ENCODE results near the gene CTAG1A. TPM values are rescaled to one million over a fixed set of nuclear protein-coding genes. Genes with fewer than 3 reads are reported as not detected.
A peak's percentile ranks its signal among the peaks of the same experiment; 100 is the strongest.

CTAG1A gene
- polyA plus RNA-seq, 1 donor from 2014 or later: not detected

DNA sequence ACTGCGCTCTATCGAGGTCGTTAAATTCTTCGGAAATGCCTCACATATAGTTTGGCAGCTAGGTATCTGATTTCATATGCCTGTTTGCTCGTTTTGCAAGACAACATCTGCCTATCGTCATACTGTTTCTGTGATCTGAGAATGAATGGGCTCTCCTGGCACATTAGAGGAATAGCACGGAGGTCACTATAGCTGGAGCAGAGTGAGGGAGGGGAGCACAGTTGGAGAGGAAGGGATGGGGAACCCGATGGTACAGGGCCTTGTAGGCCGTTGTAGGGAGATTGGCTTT is 37.0 kb upstream of the CTAG1A start:
- Histone ChIP-seq H3K4me2 (ENCODE audit: low read length) (peak overlapping the region; percentile 35), H3K36me3 (ENCODE audit: insufficient read depth, low read length) (no peaks in the 10 kb centered on the region), H3K9me2 (ENCODE audit: insufficient read depth, low read length) (no peaks in the 10 kb centered on the region), H2AFZ (ENCODE audit: low read depth, low read length) (no peak overlapping the region), H3K9ac (ENCODE audit: low read length) (peak overlapping the region; percentile 85), H3K27ac (ENCODE audit: low read length) (peak overlapping the region; percentile 88), H3F3A (ENCODE audit: insufficient read depth, low read length, poor library complexity, severe bottlenecking) (no peaks in the 10 kb centered on the region), H3K79me2 (replicated peaks; ENCODE audit: insufficient read depth, low read length) (peaks cover 10% of the 10 kb centered on the region), H3K9me3 (ENCODE audit: low read length) (no peaks in the 10 kb centered on the region), H4K20me1 (ENCODE audit: insufficient read depth) (no peaks in the 10 kb centered on the region), H3K27me3 (ENCODE audit: insufficient read depth, low read depth, low read length) (no peaks in the 10 kb centered on the region), H3K4me3 (ENCODE audit: low read length) (peak overlapping the region; percentile 81)
- TF ChIP-seq, protein P1, sequence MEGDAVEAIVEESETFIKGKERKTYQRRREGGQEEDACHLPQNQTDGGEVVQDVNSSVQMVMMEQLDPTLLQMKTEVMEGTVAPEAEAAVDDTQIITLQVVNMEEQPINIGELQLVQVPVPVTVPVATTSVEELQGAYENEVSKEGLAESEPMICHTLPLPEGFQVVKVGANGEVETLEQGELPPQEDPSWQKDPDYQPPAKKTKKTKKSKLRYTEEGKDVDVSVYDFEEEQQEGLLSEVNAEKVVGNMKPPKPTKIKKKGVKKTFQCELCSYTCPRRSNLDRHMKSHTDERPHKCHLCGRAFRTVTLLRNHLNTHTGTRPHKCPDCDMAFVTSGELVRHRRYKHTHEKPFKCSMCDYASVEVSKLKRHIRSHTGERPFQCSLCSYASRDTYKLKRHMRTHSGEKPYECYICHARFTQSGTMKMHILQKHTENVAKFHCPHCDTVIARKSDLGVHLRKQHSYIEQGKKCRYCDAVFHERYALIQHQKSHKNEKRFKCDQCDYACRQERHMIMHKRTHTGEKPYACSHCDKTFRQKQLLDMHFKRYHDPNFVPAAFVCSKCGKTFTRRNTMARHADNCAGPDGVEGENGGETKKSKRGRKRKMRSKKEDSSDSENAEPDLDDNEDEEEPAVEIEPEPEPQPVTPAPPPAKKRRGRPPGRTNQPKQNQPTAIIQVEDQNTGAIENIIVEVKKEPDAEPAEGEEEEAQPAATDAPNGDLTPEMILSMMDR (IDR thresholded peaks at IDR 0.05; ENCODE audit: poor library complexity, severe bottlenecking): no peak
- TF ChIP-seq TAF1 (IDR thresholded peaks at IDR 0.05; ENCODE audit: low read depth) (no peak), EP300 (conservative IDR thresholded peaks at IDR 0.05; ENCODE audit: poor library complexity, severe bottlenecking) (no peak), RAD21 (conservative IDR thresholded peaks at IDR 0.05) (no peak), SMC3 (conservative IDR thresholded peaks at IDR 0.05; ENCODE audit: poor library complexity) (no peak), MXI1 (conservative IDR thresholded peaks at IDR 0.05; ENCODE audit: poor library complexity, severe bottlenecking) (no peak), EZH2 (IDR thresholded peaks at IDR 0.05; ENCODE audit: borderline replicate concordance, insufficient read depth, low read length, poor library complexity, severe bottlenecking) (no peak), POLR2AphosphoS5 (IDR thresholded peaks at IDR 0.05) (no peak), REST (IDR thresholded peaks at IDR 0.05; ENCODE audit: borderline replicate concordance) (no peak)

- no peak overlapping the region for H3K9ac ChIP-seq (ENCODE audit: low read length)
Measured at GRCh38 chrX:154549766-154550165, 35.2 kb upstream of the CTAG1A start.

More at GRCh38 chrX:154549766-154550165, 35.2 kb upstream of the CTAG1A start:
- Histone ChIP-seq H3K79me2 (replicated peaks; ENCODE audit: insufficient read depth, low read length) (peaks cover 10% of the 10 kb centered on the region), H3K9me2 (ENCODE audit: insufficient read depth, low read length) (no peaks in the 10 kb centered on the region), H3K4me3 (ENCODE audit: low read length) (no peak overlapping the region), H2AFZ (ENCODE audit: low read depth, low read length) (no peak overlapping the region), H3K27me3 (ENCODE audit: insufficient read depth, low read depth, low read length) (no peaks in the 10 kb centered on the region), H4K20me1 (ENCODE audit: insufficient read depth) (no peaks in the 10 kb centered on the region), H3K4me2 (ENCODE audit: low read length) (no peak overlapping the region), H3K27ac (ENCODE audit: low read length) (no peak overlapping the region), H3F3A (ENCODE audit: insufficient read depth, low read length, poor library complexity, severe bottlenecking) (no peaks in the 10 kb centered on the region), H3K9me3 (ENCODE audit: low read length) (no peaks in the 10 kb centered on the region), H3K36me3 (ENCODE audit: insufficient read depth, low read length) (no peaks in the 10 kb centered on the region)
- TF ChIP-seq POLR2AphosphoS5 (IDR thresholded peaks at IDR 0.05) (no peak), REST (IDR thresholded peaks at IDR 0.05; ENCODE audit: borderline replicate concordance) (no peak)
- TF ChIP-seq, protein P1 (IDR thresholded peaks at IDR 0.05; ENCODE audit: poor library complexity, severe bottlenecking): no peak
